ENCODE results near the gene CCDC106.

Gene CCDC106

GRCh38 chr19:55683449-55684261, 35.6 kb downstream of the CCDC106 start:
- no peak for DNase-seq (ENCODE audit: low read depth in 2 of 2)

- no peak for DNase-seq (ENCODE audit: low read depth in 2 of 2)
These were observed 37.1 kb downstream of the CCDC106 start for GRCh38 chr19:55684946-55685681.

- no peak for DNase-seq (ENCODE audit: low read depth in 2 of 2)
These were observed 37.8 kb downstream of the CCDC106 start for GRCh38 chr19:55685776-55686175.

- DNase-seq (ENCODE audit: low read depth in 2 of 2), result no peak
These were observed 38.5 kb downstream of the CCDC106 start for GRCh38 chr19:55686311-55687050.

GRCh38 chr19:55687281-55688201, 39.5 kb downstream of the CCDC106 start:
- DNase-seq (ENCODE audit: low read depth in 2 of 2), result no peak

GRCh38 chr19:55688422-55689218, 40.6 kb downstream of the CCDC106 start:
- DNase-seq (ENCODE audit: low read depth in 2 of 2), result no peak

- DNase-seq (ENCODE audit: low read depth in 2 of 2), result no peak
These were observed 41.5 kb downstream of the CCDC106 start for GRCh38 chr19:55689411-55690108.

GRCh38 chr19:55690109-55690768, 42.2 kb downstream of the CCDC106 start:
- DNase-seq (ENCODE audit: low read depth in 2 of 2), result no peak

- DNase-seq (ENCODE audit: low read depth in 2 of 2), result no peak
These were observed 42.9 kb downstream of the CCDC106 start for GRCh38 chr19:55690769-55691545.

GRCh38 chr19:55691561-55692481, 43.8 kb downstream of the CCDC106 start:
- DNase-seq (ENCODE audit: low read depth in 2 of 2), result no peak

GRCh38 chr19:55692681-55693081, 44.7 kb downstream of the CCDC106 start:
- no peak for DNase-seq (ENCODE audit: low read depth in 2 of 2)

GRCh38 chr19:55693336-55693974, 45.4 kb downstream of the CCDC106 start:
- DNase-seq (ENCODE audit: low read depth in 2 of 2), result no peak

- no peak for DNase-seq (ENCODE audit: low read depth in 2 of 2)
These were observed 46.2 kb downstream of the CCDC106 start for GRCh38 chr19:55694241-55694655.

- DNase-seq (ENCODE audit: low read depth in 2 of 2), result no peak
These were observed 46.9 kb downstream of the CCDC106 start for GRCh38 chr19:55694656-55695491.

GRCh38 chr19:55695511-55696290, 47.7 kb downstream of the CCDC106 start:
- DNase-seq (ENCODE audit: low read depth in 2 of 2), result no peak

Data from stimulated activated CD4-positive, alpha-beta T cell treated with anti-CD3 and anti-CD28 coated beads, Interleukin-1b, Interleukin-23, amount 100 ng/mL, for 4 hours (primary cell).